ENCODE data around the gene FMO1. TPM values are rescaled to one million over a fixed set of nuclear protein-coding genes. Genes with fewer than 3 reads are reported as not detected.

FMO1 gene
- total RNA-seq, 1 experiment from 2014 or later, result not detected

- Histone ChIP-seq H3K9me2 (ENCODE audit: insufficient read depth) (no peaks in the 10 kb centered on the region), H3K27me3 (ENCODE audit: insufficient read depth, low read depth) (no peaks in the 10 kb centered on the region), H3F3A (ENCODE audit: insufficient read depth, low read depth) (no peaks in the 10 kb centered on the region), H2AFZ (no peak overlapping the region), H3K9me3 (ENCODE audit: insufficient read depth, low read depth) (no peaks in the 10 kb centered on the region), H4K20me1 (ENCODE audit: insufficient read depth) (no peaks in the 10 kb centered on the region), H3K4me2 (no peak overlapping the region), H3K36me3 (ENCODE audit: low read depth) (no peaks in the 10 kb centered on the region), H3K4me1 (replicated peaks; ENCODE audit: insufficient read depth) (no peaks in the 10 kb centered on the region), H3K79me2 (ENCODE audit: low read depth) (no peaks in the 10 kb centered on the region), H3K4me3 (no peak overlapping the region), H3K27ac (no peak overlapping the region)
- BruUV-seq (replicated peaks), result no TSS peak
- intact Hi-C loops (cut with micrococcal nuclease; ENCODE audit: unreplicated experiment), result no loop called here
- ChIA-PET POLR2A (ENCODE audit: unreplicated experiment) (no interaction called here), CTCF (no interaction called here)
- TF ChIP-seq CTCF (conservative IDR thresholded peaks at IDR 0.05) (no peak), EZH2 (IDR thresholded peaks at IDR 0.05; ENCODE audit: low read depth) (no peak)
- DNase-seq, result no peak
Observed at GRCh38 chr1:171300401-171300800, 52.1 kb downstream of the FMO1 start.

GRCh38 chr1:171310661-171311087, 62.4 kb downstream of the FMO1 start:
- CTCF ChIA-PET, result no interaction called here

GRCh38 chr1:171311771-171312558, 63.7 kb downstream of the FMO1 start:
- CTCF ChIA-PET, result no interaction called here
- H3K4me2 ChIP-seq, result no peak overlapping the region

More at GRCh38 chr1:171310661-171311087, 62.4 kb downstream of the FMO1 start:
- Histone ChIP-seq H3K4me3 (no peak overlapping the region), H3K36me3 (ENCODE audit: low read depth) (no peaks in the 10 kb centered on the region), H3K9me2 (ENCODE audit: insufficient read depth) (no peaks in the 10 kb centered on the region), H3K4me2 (no peak overlapping the region), H4K20me1 (ENCODE audit: insufficient read depth) (no peaks in the 10 kb centered on the region), H2AFZ (no peak overlapping the region), H3K27me3 (ENCODE audit: insufficient read depth, low read depth) (peaks cover 8% of the 10 kb centered on the region), H3K27ac (no peak overlapping the region), H3K4me1 (replicated peaks; ENCODE audit: insufficient read depth) (no peaks in the 10 kb centered on the region), H3K9me3 (ENCODE audit: insufficient read depth, low read depth) (no peaks in the 10 kb centered on the region), H3F3A (ENCODE audit: insufficient read depth, low read depth) (peaks cover 8% of the 10 kb centered on the region; the same call in 1 of the 2 replicates), H3K79me2 (ENCODE audit: low read depth) (no peaks in the 10 kb centered on the region)
- intact Hi-C loops (cut with micrococcal nuclease; ENCODE audit: unreplicated experiment), result loop anchor here (10.0 kb wide), 1 partner anchor 174 kb away; the partner anchor contains the start of gene PRRC2C
- BruUV-seq (replicated peaks), result no TSS peak
- POLR2A ChIA-PET (ENCODE audit: unreplicated experiment), result no interaction called here
- DNase-seq, result no peak
- no peak for TF ChIP-seq EZH2 (IDR thresholded peaks at IDR 0.05; ENCODE audit: low read depth)

GRCh38 chr1:171313319-171313834, 65.1 kb downstream of the FMO1 start:
- Histone ChIP-seq H3K27me3 (ENCODE audit: insufficient read depth, low read depth) (peaks cover 8% of the 10 kb centered on the region; the same call in 1 of the 2 replicates), H2AFZ (no peak overlapping the region), H3K4me1 (replicated peaks; ENCODE audit: insufficient read depth) (no peaks in the 10 kb centered on the region), H3K27ac (no peak overlapping the region), H3K4me2 (peak overlapping the region; percentile 25; the same call in 1 of the 2 replicates), H3K79me2 (ENCODE audit: low read depth) (no peaks in the 10 kb centered on the region), H3K4me3 (no peak overlapping the region), H3F3A (ENCODE audit: insufficient read depth, low read depth) (peaks cover 8% of the 10 kb centered on the region; the same call in 1 of the 2 replicates), H3K9me3 (ENCODE audit: insufficient read depth, low read depth) (no peaks in the 10 kb centered on the region), H4K20me1 (ENCODE audit: insufficient read depth) (no peaks in the 10 kb centered on the region), H3K9me2 (ENCODE audit: insufficient read depth) (no peaks in the 10 kb centered on the region), H3K36me3 (ENCODE audit: low read depth) (no peaks in the 10 kb centered on the region)
- TF ChIP-seq CTCF (conservative IDR thresholded peaks at IDR 0.05) (no peak), EZH2 (IDR thresholded peaks at IDR 0.05; ENCODE audit: low read depth) (no peak)
- ChIA-PET CTCF (interaction anchor here (0.6 to 1.8 kb wide), 6 partner anchors 8 to 1385 kb away, joined by 3 to 10 read pairs (median 3); no protein-coding TSS in a partner anchor), POLR2A (ENCODE audit: unreplicated experiment) (interaction anchor here (0.5 kb wide), 2 partner anchors 24 to 383 kb away, joined by 4 to 6 read pairs; no protein-coding TSS in a partner anchor)
- BruUV-seq (replicated peaks), result no TSS peak
- intact Hi-C loops (cut with micrococcal nuclease; ENCODE audit: unreplicated experiment), result loop anchor here (10.0 kb wide), 1 partner anchor 171 kb away; the partner anchor contains the start of gene PRRC2C
- DNase-seq, result no peak

More at GRCh38 chr1:171311771-171312558, 63.7 kb downstream of the FMO1 start:
- TF ChIP-seq EZH2 (IDR thresholded peaks at IDR 0.05; ENCODE audit: low read depth), result no peak
- H3K79me2 ChIP-seq (ENCODE audit: low read depth), result no peaks in the 10 kb centered on the region
- no peak for DNase-seq
- peaks cover 8% of the 10 kb centered on the region; the same call in 1 of the 2 replicates for H3K27me3 ChIP-seq (ENCODE audit: insufficient read depth, low read depth)
- H3K4me1 ChIP-seq (replicated peaks; ENCODE audit: insufficient read depth), result no peaks in the 10 kb centered on the region
- H3K9me2 ChIP-seq (ENCODE audit: insufficient read depth), result no peaks in the 10 kb centered on the region
- H3K36me3 ChIP-seq (ENCODE audit: low read depth), result no peaks in the 10 kb centered on the region
- no peaks in the 10 kb centered on the region for H4K20me1 ChIP-seq (ENCODE audit: insufficient read depth)
- peaks cover 8% of the 10 kb centered on the region; the same call in 1 of the 2 replicates for H3F3A ChIP-seq (ENCODE audit: insufficient read depth, low read depth)
- BruUV-seq (replicated peaks), result no TSS peak
- intact Hi-C loops (cut with micrococcal nuclease; ENCODE audit: unreplicated experiment), result loop anchor here (10.0 kb wide), 1 partner anchor 173 kb away; the partner anchor contains the start of gene PRRC2C
- POLR2A ChIA-PET (ENCODE audit: unreplicated experiment), result no interaction called here
- H3K27ac ChIP-seq, result no peak overlapping the region
- no peaks in the 10 kb centered on the region for H3K9me3 ChIP-seq (ENCODE audit: insufficient read depth, low read depth)
- H3K4me3 ChIP-seq, result no peak overlapping the region
- no peak overlapping the region for H2AFZ ChIP-seq
